NCI-H2196 (cell line): ENCODE results near the gene PCDH18.
"Not testable (repeated sequence)": the region's sequence is repeated elsewhere in the genome, so short reads cannot be mapped to it uniquely, and the experiment has no call there.

ENCODE experiments used
- DNase-seq: peaks from one replicate; lab custom pipeline; 2025; ENCODE audit not compliant: unreplicated experiment; lab: John Stamatoyannopoulos, UW

Gene PCDH18

DNA sequence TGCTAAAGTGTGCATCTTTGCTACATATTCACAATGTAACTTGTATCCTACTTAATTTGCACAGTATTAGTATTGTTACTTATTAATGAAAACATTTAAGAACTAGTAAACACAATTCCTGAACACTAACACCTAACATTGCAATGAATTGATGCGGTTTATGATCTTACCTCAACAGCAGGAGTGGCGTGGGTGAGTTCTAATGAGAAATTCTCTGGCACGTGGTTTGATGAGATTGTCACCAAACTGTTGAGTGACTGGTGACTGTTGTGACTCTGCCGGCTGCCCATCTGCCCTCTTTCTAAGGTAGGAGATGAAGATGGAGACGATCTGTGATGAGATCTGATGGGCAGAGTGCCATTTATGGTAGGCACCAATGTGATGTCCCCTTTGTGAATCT is 2.9 kb downstream of the PCDH18 start:
- DNase-seq = no peak

DNA sequence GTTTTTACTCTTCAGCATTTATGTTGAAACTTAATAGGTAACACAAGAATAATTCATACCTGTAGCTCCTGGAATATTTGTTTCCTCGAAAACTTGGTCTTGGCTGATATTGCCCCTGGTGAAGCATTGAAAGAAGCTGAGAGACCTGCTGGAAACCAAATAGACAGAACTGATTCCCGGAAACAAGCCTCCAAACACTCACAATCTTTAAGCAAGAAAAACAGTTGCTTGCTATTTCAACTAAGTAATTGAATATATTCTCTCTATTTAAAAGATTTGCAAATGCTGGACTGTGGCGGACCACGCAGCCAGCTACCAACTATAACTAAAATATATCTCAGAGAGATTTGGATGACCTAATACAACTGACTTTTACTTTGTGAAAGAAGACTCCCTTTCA is 3.6 kb downstream of the PCDH18 start:
- DNase-seq = no peak

DNA sequence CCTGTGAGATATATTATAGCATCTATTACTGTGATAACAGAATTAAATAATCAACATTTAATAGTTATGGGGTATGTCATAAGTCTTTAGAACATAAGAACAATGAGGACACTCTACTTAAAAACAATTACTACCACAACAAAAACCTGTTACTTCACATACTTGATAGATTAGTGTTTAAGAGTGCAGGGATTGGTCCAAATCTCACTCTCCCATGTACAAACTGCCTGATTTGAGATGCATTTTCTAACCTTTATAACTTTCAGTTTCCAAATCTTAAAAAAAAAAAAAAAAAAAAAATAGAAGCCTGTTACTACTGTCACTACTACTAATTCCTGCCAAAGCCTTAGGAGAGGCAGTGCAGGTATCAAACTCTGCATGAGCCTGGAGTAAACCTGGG is 5.6 kb downstream of the PCDH18 start:
- no peak for DNase-seq

DNA sequence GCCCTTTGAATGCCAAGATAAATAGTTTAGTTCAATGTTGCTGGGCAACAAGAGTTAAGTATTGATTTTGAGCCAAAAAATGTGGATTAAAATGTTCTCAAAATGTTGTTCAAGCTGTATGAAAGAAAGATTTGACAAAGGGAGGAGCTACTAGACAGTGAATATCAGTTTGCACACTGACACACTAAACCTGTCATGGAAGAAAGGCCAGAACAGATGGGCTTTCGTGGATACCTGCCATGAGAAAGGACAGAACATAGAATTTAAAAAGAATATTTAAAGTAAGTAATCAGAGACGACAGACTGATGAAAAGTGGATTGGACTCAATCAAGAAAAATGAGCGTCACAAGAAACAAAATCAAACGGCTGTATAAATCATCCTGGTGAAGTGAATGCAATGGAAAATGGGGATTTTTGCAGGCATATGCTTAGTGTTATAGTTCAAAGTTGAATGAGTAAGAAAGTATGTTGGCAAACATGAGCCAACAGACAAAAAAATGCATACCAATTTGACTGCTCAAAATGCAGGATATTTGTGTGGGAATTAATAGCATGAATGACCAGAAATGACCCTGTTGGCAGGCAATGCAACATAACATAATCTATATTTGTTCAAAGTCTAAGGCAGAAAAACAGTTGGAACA is 7.4 kb downstream of the PCDH18 start:
- peak; percentile 4 for DNase-seq

DNA sequence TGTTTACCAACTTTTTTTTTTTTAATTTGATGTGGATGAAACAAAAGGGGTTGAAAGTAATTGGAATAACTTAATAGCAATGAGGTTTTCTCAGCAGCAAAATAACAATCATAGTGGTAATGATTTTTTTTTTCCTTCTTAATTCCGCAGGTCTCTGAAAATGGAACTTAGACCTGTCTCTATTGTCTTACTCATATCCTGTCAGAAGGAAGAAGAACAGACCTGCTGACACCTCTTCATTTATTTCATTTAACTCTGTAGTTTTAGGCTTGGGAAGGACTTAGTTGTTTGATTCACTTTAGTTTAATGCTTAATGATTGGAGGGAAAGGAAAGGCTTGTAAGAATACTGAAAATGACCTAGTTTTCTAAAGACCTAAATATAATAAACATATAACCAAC is 9.0 kb downstream of the PCDH18 start:
- DNase-seq = no peak

DNA sequence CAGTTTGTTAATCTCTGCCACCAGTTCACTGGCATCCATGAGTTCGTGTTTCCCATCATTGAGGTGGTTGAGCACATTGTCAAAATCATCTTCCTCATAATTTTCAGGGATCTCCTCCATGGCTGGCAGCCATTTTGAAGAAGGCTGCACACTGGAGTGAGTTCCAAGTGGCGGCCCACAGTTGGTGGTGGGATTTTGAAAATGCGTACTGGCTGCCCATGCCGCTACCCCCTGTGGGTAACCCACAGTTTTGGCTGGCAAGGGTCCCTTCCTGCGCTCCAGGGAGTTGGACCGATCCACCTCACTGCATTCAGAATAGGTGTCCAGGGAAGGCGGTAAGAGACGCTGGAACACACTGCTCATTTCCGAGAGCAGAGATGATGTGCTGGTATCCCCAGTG is 11.2 kb downstream of the PCDH18 start:
- DNase-seq = no peak

DNA sequence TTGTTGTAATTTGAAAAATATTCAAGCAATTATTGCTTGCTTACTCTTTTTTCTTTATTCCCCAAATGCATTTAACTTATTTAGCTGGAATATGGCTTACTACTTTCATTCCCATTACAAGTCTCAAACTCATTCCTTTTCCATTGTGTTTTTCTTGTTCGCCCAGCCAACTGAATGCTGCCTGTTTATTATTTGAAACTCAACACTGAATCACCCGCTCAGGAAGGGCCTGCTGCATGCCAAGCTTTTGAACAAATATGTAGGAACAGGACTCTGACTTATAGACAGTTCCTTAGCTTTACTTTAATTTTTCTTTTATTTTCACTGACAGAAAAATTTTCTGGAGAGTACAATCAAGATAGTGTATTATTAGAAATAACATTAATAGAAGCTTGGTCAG is 12.9 kb downstream of the PCDH18 start:
- DNase-seq = no peak

DNA sequence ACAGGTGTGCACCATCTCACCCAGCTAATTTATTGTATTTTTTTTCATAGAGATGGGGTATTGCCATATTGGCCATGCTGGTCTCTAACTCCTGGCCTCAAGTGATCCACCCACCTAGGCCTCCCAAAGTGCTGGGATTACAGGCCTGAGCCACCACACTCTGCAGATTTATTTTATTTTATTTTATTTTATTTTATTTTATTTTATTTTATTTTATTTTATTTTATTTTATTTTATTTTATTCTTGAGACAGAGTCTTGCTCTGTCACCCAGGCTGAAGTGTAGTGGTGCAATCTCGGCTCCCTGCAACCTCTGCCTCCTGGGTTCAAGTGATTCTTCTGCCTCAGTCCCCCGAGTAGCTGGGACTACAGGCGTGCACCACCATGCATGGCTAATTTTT is 15.0 kb downstream of the PCDH18 start:
- DNase-seq = not testable (repeated sequence)

DNA sequence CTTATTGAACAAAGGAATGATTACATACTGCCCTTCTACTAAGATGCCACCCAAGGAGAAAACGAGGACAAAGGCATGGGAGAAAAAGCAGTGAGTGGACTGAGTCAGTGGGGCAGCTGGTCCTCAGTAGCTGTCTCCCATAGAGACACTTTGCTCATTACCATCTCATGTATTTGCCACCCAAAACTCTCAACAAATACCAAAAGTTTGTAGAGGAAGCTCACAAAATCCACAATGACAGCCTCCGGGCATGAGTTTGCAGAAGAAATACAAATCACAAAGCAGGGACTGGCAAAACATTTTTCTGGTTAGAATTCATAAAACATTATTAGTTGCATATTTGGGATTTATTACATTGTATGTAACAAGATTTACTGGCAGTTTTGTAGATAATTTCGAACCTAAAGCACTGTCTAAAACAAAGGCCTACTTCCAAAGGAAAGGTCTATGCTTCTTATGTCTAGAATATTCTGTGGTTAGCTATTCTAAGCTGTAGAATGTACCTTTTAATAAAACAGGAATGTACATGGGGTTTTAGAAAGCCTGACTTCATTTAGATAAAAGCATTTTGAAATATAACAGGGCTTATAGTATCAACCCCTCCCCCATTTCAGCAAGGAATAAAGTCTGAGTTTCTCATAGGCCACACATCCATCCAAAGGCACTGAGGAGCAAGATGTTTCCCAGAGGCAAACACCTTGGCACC is 17.7 kb downstream of the PCDH18 start:
- no peak for DNase-seq

DNA sequence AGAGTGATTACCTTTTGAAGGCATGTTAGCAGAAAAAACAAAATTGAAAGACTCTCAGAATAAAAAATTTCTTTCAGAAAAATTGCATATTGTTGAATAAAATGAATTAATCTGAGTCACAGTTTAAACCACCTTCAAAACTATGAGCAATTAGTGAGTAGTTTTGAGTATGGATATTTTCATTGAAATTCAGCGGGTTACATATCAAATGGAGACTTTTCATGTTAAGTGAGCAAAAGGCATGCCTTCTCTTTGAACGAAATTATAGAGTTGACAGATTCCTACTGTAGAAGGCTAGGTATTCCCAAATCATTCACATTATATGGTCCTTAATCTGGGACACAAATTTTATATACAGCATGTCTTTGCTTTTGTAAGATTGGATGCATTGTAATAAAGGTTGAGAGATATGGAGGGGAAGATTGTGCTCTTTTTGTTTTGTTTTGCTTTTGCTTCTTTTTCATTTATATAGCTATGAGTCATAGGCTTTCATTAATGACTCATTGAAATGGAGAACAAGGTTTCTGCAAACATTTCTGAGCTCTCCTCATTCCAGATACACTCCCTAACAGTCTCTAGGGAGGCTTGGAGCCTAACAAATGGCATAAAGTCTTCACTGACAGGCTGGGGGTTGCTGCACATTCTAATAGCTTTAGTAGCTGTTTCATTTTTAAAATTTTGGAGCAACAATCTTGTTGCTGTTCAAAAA is 21.6 kb downstream of the PCDH18 start:
- DNase-seq = peak; percentile 2

DNA sequence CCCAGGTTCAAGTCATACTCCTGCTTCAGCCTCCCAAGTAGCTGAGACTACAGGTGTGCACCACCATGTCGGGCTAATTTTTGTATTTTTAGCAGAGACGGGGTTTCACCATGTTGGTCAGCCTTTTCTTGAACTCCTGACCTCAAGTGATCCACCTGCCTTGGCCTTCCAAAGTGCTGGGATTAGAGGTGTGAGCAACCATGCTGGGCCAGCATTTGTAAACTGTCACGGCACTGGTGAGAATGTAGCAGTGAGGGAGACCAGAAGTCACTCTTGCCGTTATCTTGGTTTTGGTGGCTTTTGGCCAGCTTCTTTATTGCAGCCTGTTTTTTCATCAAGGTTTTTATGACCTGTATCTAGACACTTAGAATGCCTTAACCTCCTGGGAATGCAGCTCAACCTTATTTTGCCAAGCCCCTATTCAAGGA is 22.4 kb downstream of the PCDH18 start:
- DNase-seq = no peak

DNA sequence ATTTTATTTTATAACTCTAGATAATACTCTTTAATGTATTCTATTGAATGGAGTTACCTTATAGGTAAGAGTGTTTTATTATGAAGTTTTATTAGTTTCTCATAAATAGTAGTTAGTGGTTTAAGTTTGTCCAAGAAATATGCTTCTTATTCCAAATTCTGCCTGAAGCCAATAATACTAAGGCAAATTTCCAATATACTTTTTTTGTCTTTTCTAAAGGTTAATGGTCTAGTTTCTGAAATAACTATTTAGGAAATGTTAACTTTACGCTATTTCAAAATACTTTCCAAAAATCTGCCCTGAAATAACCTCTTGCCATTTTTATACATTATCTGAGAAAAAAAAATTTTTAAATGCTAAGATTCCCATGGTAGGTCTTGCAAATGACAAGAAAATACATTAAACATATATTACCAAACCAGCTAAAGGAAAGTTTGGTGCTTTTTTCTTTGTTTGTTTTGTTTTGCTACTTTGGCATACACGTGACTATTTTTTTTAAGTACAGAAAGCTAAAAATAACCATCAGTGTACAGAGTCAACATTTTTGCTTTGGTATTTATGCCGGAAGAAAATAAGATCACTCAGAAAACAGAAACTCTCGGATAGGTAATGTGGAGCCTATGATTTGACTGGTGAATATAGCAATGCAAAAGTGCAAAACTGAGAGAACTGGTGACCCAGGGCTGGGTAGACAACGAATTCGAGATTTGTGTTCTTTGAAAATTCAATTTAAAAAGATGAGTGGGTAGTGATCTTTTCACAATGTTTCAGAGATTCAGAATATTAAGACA is 29.8 kb downstream of the PCDH18 start:
- no peak for DNase-seq

DNA sequence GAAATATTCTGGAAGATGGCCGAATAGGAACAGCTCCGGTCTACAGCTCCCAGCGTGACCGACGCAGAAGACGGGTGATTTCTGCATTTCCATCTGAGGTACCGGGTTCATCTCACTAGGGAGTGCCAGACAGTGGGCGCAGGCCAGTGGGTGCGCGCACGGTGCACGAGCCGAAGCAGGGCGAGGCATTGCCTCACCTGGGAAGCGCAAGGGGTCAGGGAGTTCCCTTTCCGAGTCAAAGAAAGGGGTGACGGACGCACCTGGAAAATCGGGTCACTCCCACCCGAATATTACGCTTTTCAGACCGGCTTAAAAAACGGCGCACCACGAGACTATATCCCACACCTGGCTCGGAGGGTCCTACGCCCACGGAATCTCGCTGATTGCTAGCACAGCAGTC is 36.0 kb downstream of the PCDH18 start:
- DNase-seq = not testable (repeated sequence)

DNA sequence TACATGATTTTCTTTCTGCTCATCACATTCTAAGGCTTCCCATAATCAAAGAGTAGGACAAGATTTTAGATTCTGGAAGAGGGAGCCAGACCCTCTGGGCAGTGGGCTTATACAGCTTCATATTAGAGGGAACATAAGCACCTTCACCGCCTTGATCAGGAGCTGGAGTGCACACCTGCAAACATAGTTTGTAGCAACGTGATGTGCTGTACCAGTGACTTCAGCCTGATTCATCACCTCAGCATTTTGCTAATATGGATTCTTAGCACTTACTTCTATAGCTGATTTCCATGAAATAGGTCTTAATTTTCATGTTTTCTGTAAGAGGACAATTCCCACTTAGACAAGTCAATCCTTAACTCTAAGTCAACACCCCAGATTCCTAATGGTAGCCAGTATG is 36.7 kb downstream of the PCDH18 start:
- DNase-seq = no peak

DNA sequence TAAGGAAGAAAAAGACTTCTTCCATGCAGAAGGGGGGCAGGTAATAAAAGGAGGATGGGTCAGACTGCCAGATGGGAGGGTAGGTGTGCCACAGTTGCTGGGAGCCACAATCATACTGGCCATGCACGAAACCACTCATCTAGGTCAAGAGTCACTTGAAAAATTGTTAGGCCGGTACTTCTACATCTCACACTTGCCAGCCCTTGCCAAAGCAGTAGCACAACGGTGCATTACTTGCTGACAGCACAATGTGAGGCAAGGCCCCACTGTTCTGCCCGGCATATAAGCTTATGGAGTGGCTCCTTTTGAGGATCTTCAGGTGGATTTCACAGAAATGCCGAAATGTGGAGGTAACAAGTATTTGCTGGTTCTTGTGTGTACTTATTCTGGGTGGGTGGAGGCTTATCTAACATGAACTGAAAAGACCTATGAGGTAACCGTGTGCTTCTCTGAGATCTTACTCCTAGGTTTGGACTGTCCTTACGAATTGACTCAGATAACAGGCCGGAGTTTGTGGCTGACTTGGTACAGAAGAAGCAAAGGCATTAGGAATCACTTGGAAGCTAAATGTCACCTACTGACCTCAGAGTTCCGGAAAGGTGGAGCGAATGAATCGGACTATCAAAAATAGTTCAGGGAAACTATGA is 48.9 kb downstream of the PCDH18 start:
- not testable (repeated sequence) for DNase-seq

DNA sequence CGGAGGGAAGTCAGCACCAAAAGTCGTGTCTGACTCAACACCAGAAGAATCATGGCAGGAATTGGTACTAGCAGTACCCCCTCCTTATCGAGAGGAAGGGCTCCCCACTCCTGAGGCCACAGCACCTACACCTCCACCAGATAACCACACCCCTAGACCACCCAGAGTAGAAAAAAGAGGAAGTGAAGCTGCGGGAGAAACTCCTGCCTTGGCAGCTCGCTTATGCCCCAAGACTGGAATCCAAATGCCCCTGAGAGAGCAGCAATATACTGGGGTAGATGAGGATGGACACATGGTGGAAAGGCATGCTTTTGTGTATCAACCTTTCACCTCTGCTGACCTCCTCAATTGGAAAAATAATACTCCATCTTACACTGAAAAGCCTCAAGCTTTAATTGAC is 52.6 kb downstream of the PCDH18 start:
- not testable (repeated sequence) for DNase-seq

DNA sequence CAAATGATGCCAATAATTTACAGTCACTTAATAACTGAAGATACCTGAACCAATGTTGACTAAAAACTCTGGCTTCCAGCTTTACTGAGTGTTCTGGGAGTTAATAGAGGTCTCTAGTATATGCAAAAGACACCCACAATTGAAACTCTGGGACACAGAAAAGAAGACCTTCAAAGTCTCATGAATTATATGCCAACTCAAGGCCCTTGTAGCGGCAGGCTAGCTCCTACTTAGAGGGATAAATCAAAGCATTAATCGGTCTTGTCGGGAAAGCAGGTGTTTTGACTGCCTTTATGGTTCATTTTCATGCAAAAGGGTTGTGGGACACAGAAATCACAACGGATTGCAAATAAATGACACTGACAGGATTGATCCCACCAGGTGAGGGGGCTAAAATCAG is 55.9 kb downstream of the PCDH18 start:
- DNase-seq = no peak

DNA sequence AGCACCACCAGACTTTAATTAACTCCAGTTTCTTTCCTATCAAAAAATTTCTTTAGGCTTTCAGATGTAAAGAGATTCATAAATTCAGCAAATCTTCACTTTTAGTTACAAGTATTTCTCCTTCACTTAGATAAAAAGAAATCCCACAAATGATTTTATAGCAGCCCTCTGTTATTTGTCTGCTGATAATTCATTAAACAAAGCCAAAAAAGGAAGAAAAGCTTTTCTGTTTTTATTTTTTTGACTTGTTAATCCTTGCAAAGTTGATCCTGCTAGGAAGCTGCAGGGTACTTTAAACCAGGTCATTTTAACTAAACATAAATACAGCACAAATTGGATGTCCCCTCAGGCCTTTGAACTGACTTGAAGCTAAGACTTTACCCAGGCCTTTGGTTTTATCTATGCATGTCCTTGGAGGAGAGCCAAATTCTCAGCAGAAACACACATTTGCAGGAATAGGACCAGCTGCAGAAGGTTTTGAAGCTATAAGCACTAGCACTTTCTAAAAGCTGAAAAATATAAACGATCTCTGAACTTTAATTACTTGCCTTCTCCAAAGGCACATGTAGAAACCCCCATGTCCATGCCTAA is 57.5 kb downstream of the PCDH18 start:
- no peak for DNase-seq

DNA sequence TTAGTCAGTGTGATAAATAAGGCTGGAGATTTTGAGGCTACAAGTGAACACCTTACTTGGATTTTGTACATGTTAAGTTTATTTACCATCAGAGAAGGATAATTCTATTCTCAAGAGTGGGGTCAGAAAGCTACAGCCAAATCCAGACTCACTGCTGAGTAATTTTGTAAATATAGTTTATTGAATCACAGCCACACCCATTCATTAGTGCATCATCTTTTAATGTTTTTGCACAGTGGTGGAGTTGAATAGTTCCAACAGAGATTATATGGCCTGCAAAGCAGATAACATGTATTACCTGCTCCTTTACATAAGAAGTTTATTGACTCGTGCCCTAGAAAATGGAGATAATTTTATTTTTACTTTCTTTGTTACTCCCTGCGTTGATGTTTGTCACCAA is 60.4 kb downstream of the PCDH18 start:
- no peak for DNase-seq

DNA sequence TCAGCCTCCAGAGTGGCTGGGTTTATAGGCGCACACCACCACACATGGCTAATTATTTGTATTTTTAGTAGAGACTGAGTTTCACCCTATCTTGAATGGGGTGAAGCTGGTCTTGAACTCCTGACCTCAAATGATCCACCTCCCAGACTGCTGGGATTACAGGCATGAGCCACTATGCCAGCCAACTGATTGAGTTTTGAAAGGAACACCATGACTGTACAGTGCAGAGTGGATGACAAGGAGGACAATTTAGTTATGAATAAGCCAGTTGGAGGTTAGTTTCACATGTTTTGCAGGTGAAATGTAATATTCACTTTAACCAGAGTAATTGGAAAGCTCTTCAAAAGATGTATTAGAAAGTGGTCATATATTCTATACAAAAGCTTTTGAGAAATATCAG is 60.8 kb downstream of the PCDH18 start:
- no peak for DNase-seq

DNA sequence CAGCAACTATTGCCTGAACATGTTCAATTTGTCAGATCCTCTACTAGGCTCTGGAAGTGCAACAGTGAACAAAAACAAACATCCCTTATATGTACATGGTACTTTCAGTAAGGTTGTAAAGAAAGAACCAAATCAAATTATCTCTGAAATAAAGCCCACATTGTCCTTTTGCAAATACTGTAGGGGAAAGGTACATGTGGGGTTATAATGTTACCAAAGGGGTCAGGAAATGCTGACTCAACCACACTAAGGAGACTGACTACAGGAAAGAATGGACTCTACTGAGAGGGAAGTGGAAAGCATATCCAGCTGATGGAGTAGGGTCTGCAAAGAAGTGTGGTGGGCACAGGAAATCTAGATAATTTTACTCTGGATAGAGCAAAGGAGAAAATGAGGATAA is 61.5 kb downstream of the PCDH18 start:
- DNase-seq = no peak
